HepG2 (cell line): ENCODE measurements around the gene ZNRF4. TPM values are rescaled to one million over a fixed set of nuclear protein-coding genes. Genes with fewer than 3 reads are reported as not detected.

ENCODE experiments used
- ATAC-seq: fragments of 200-7000 bp; cut with Tn5 transposase; 3 replicates; pipeline ENCODE4 v1.9.1; 2020; ENCODE audit warnings: mild to moderate bottlenecking, moderate library complexity
- BruUV-seq: library from RNA; stranded (reverse); fragments of 400-500 nt; replicated peaks from 2 replicates; lab custom pipeline; 2021; lab: Mats Ljungman, UMichigan
- CTCF ChIA-PET: fragments of 300-600 bp; formaldehyde crosslinking; extraction: SDS; loops from one replicate; lab custom pipeline; 2021; ENCODE audit warnings: low total read pairs, inconsistent platforms, low intra/inter-chr PET ratio; lab: Yijun Ruan, JAX
- POLR2A ChIA-PET: fragments of 350-600 bp; sonication (Branson Sonifier 250); formaldehyde crosslinking; loops from one replicate; lab custom pipeline; 2020; ENCODE audit warnings: antibody characterized with exemption, inconsistent platforms; lab: Yijun Ruan, JAX
- DNase-seq: peaks from one replicate; pipeline ENCODE4 v3.0.0-alpha.2; 2015; ENCODE audit warnings: low spot score
- FAIRE-seq: peaks from 3 replicates; lab custom pipeline; 2011; peaks lifted over from hg19 to GRCh38; lab: Jason Lieb, UNC
- H2AFZ ChIP-seq: one replicate; pipeline ENCODE4 v1.6.1; 2011; ENCODE audit warnings: low read length, inconsistent platforms
- H3K27ac ChIP-seq: fragments of 300-600 bp; 3 replicates; pipeline ENCODE4 v1.8.0; 2011; ENCODE audit warnings: mixed run types, mild to moderate bottlenecking, mixed read lengths, low read length, inconsistent platforms; ENCODE audit not compliant: insufficient read depth; ENCODE audit errors: extremely low read length
- H3K27me3 ChIP-seq, 2 experiments: fragments of 200-600 bp in 1 of 2; 2 replicates in 1 of 2; 3 replicates in 1 of 2; pipeline versions ENCODE4 v1.6.0 to v1.8.0; 2011; ENCODE audit warnings: low read length in 2 of 2, mild to moderate bottlenecking in 2 of 2, moderate library complexity in 2 of 2, inconsistent platforms in 1 of 2; ENCODE audit not compliant: insufficient read depth in 2 of 2, control insufficient read depth in 1 of 2
- H3K36me3 ChIP-seq, 2 experiments: fragments of 200-600 bp in 1 of 2; replicated peaks in 1 of 2; 2 replicates in 1 of 2; 3 replicates in 1 of 2; pipeline versions ENCODE4 v1.5.1 to v1.8.0; 2011; ENCODE audit warnings: low read length in 2 of 2, inconsistent platforms in 1 of 2; ENCODE audit not compliant: insufficient read depth in 2 of 2, control insufficient read depth in 1 of 2
- H3K4me1 ChIP-seq: 2 replicates; pipeline ENCODE4 v1.5.1; 2012; ENCODE audit warnings: low read length, inconsistent platforms; ENCODE audit not compliant: insufficient read depth
- H3K4me2 ChIP-seq: 2 replicates; pipeline ENCODE4 v1.6.0; 2011; ENCODE audit warnings: low read depth, low read length, inconsistent platforms
- H3K4me3 ChIP-seq, 3 experiments: fragments of 200-600 bp in 1 of 3; sonication (generic), shearing (Covaris generic) in 1 of 3; replicated peaks in 1 of 3; 2 replicates each; pipeline ENCODE4 v1.5.1; 2011 to 2016; ENCODE audit warnings: low read length in 3 of 3, inconsistent platforms in 2 of 3, low read depth in 2 of 3, mild to moderate bottlenecking in 2 of 3, control low read depth in 1 of 3, mixed read lengths in 1 of 3; ENCODE audit not compliant: insufficient read depth in 1 of 3
- H3K79me2 ChIP-seq: one replicate; pipeline ENCODE4 v1.6.1; 2011; ENCODE audit warnings: low read length, inconsistent platforms; ENCODE audit not compliant: insufficient read depth
- H3K9ac ChIP-seq: 2 replicates; pipeline ENCODE4 v1.6.0; 2011; ENCODE audit warnings: mild to moderate bottlenecking, low read depth, low read length, inconsistent platforms; ENCODE audit not compliant: insufficient read depth
- H3K9me3 ChIP-seq: 2 replicates; pipeline ENCODE4 v1.5.1; 2012; ENCODE audit warnings: mild to moderate bottlenecking, low read length
- H4K20me1 ChIP-seq: 2 replicates; pipeline ENCODE4 v1.6.0; 2011; ENCODE audit warnings: inconsistent platforms, mild to moderate bottlenecking, low read length, moderate library complexity; ENCODE audit not compliant: insufficient read depth
- ARNT ChIP-seq: fragments of 450-650 bp; IDR thresholded peaks from 2 replicates; pipeline ENCODE4 v1.6.1; 2017
- ASH2L ChIP-seq: fragments of 300-600, 200-600 bp; sonication (generic); IDR thresholded peaks from 2 replicates; pipeline ENCODE4 v1.7.0; 2017; ENCODE audit warnings: low read depth, mild to moderate bottlenecking, moderate library complexity, mixed read lengths, low read length; ENCODE audit not compliant: insufficient read length
- FOXC1 ChIP-seq: sonication (generic); formaldehyde crosslinking; IDR thresholded peaks from 2 replicates; pipeline ENCODE4 v1.8.0; 2022; ENCODE audit warnings: mild to moderate bottlenecking, missing genetic modification reagents, borderline replicate concordance
- MATR3 ChIP-seq: sonication (generic); formaldehyde crosslinking; IDR thresholded peaks from 2 replicates; pipeline ENCODE4 v1.4.0; 2020; ENCODE audit warnings: missing genetic modification reagents
- MED1 ChIP-seq: sonication (generic); formaldehyde crosslinking; IDR thresholded peaks from 2 replicates; pipeline ENCODE4 v1.4.0; 2020; ENCODE audit warnings: missing genetic modification reagents
- TBX2 ChIP-seq: sonication (generic); formaldehyde crosslinking; IDR thresholded peaks from 2 replicates; pipeline ENCODE4 v1.5.0; 2020; ENCODE audit warnings: missing genetic modification reagents, mild to moderate bottlenecking, borderline replicate concordance
- TCF12 ChIP-seq, 2 experiments: fragments of 450-650 bp in 1 of 2; sonication (generic) in 1 of 2; formaldehyde crosslinking in 1 of 2; IDR thresholded peaks; 2 replicates each; pipeline versions ENCODE4 v1.6.1 to v1.8.0; 2017 to 2022; ENCODE audit warnings: antibody characterized with exemption in 1 of 2, mild to moderate bottlenecking in 1 of 2, missing genetic modification reagents in 1 of 2, moderate library complexity in 1 of 2
- ZFP36L1 ChIP-seq: sonication (generic); formaldehyde crosslinking; IDR thresholded peaks from 2 replicates; pipeline ENCODE4 v1.8.0; 2022; ENCODE audit warnings: mild to moderate bottlenecking, missing genetic modification reagents, moderate library complexity
- ZNF253 ChIP-seq: sonication (generic); formaldehyde crosslinking; IDR thresholded peaks from 2 replicates; pipeline ENCODE4 v1.8.0; 2022; ENCODE audit warnings: mild to moderate bottlenecking, missing genetic modification reagents, borderline replicate concordance
- WGBS: methylation state at CpG from one replicate; pipeline ENCODE4 v1.1.6; 2017; ENCODE audit warnings: low lambda C conversion rate; 5-methylcytosine and 5-hydroxymethylcytosine counted together
- in situ Hi-C: cut with HindIII; loops from 2 replicates; pipeline ENCODE4 v1.10.0; 2017; ENCODE audit warnings: low pct_unique_long_range_greater_than_20kb; ENCODE audit not compliant: extremely low pct_ligation_motif_present
- intact Hi-C: fragments of 100-400 bp; cut with micrococcal nuclease; formaldehyde crosslinking; loops from one replicate; pipeline ENCODE4 v1.10.0; 2022; ENCODE audit not compliant: unreplicated experiment
- polyA plus RNA-seq, 8 experiments: library from polyadenylated mRNA; depleted of rRNA in 3 of 8; stranded (reverse) in 7 of 8; unstranded in 1 of 8; fragments of >200 nt; fragmentation: Illumina TruSeq in 4 of 8; extraction: Trizol in 4 of 8; gene quantifications; 2 replicates each; pipeline versions ENCODE4 v1.2.1 to v1.2.3, GENCODE V29; 2011 to 2016; ENCODE audit warnings: low read depth in 4 of 8, missing spikeins in 1 of 8, mixed read lengths in 1 of 8; ENCODE audit not compliant: insufficient read depth in 1 of 8
- total RNA-seq, 5 experiments: library from RNA; depleted of rRNA; stranded (reverse); fragments of >200 nt; fragmentation: Illumina TruSeq; extraction: Trizol; gene quantifications; 2 replicates each; pipeline ENCODE4 v1.2.3, GENCODE V29; 2016; ENCODE audit warnings: low read depth in 1 of 5
- TF ChIP-seq, protein P1 (sequence below): sonication (generic); formaldehyde crosslinking; IDR thresholded peaks from 2 replicates; pipeline ENCODE4 v1.4.0; 2020; ENCODE audit warnings: missing genetic modification reagents, borderline replicate concordance
- TF ChIP-seq, protein P2 (sequence below): sonication (generic); formaldehyde crosslinking; IDR thresholded peaks from 2 replicates; pipeline ENCODE4 v1.5.1; 2020; ENCODE audit warnings: missing genetic modification reagents, mild to moderate bottlenecking, borderline replicate concordance

ZNRF4 gene
- total and polyA plus RNA-seq, 2 of the 13 experiments (the other 11 are each of a cell fraction or from before 2014, with no cell fraction given) = not detected

DNA sequence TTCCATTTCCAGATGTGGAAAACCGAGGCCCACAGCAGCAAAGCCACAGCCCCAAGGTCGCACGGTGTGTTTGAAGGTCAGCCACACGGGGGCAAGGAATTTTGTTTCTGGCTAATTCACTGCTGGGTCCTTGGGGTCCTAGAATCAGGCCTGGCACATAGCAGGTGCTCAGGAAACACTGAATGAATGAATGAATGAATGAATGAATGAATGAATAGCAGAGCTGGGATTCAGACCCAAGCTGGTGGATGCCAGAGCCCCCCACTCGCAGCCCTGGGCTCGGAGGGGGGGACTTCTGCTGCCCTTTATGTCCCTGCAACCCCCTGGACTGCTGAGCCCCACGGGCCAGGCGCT, 37.0 kb downstream of the ZNRF4 start:
- ChIA-PET POLR2A (no interaction called here), CTCF (no interaction called here)
- intact Hi-C loops (no loop called here), in situ Hi-C loops (no loop called here)
- TF ChIP-seq ASH2L (no peak), ARNT (no peak), ZFP36L1 (CRISPR knock-in tag) (no peak), ZNF253 (no peak), MATR3 (CRISPR knock-in tag) (no peak), FOXC1 (no peak), MED1 (CRISPR knock-in tag) (no peak), TBX2 (CRISPR knock-in tag) (no peak), TCF12 (IDR thresholded peaks at IDR 0.05) (no peak), TCF12 (CRISPR knock-in tag; IDR thresholded peaks at IDR 0.05) (no peak)
- TF ChIP-seq, protein P1, sequence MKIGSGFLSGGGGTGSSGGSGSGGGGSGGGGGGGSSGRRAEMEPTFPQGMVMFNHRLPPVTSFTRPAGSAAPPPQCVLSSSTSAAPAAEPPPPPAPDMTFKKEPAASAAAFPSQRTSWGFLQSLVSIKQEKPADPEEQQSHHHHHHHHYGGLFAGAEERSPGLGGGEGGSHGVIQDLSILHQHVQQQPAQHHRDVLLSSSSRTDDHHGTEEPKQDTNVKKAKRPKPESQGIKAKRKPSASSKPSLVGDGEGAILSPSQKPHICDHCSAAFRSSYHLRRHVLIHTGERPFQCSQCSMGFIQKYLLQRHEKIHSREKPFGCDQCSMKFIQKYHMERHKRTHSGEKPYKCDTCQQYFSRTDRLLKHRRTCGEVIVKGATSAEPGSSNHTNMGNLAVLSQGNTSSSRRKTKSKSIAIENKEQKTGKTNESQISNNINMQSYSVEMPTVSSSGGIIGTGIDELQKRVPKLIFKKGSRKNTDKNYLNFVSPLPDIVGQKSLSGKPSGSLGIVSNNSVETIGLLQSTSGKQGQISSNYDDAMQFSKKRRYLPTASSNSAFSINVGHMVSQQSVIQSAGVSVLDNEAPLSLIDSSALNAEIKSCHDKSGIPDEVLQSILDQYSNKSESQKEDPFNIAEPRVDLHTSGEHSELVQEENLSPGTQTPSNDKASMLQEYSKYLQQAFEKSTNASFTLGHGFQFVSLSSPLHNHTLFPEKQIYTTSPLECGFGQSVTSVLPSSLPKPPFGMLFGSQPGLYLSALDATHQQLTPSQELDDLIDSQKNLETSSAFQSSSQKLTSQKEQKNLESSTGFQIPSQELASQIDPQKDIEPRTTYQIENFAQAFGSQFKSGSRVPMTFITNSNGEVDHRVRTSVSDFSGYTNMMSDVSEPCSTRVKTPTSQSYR (CRISPR knock-in tag) = no peak
- TF ChIP-seq, protein P2, sequence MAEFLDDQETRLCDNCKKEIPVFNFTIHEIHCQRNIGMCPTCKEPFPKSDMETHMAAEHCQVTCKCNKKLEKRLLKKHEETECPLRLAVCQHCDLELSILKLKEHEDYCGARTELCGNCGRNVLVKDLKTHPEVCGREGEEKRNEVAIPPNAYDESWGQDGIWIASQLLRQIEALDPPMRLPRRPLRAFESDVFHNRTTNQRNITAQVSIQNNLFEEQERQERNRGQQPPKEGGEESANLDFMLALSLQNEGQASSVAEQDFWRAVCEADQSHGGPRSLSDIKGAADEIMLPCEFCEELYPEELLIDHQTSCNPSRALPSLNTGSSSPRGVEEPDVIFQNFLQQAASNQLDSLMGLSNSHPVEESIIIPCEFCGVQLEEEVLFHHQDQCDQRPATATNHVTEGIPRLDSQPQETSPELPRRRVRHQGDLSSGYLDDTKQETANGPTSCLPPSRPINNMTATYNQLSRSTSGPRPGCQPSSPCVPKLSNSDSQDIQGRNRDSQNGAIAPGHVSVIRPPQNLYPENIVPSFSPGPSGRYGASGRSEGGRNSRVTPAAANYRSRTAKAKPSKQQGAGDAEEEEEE = no peak
- Histone ChIP-seq H3K4me2 (no peak overlapping the region), H2AFZ (no peak overlapping the region), H3K27me3 (peaks cover 0 to 4% of the 10 kb centered on the region in 2 experiments; a peak in 1 of 5 replicates), H4K20me1 (no peaks in the 10 kb centered on the region), H3K4me1 (peaks cover 1% of the 10 kb centered on the region; the same call in 1 of the 2 replicates), H3K9me3 (no peaks in the 10 kb centered on the region), H3K36me3 (no peaks in the 10 kb centered on the region), H3K27ac (no peak overlapping the region), H3K9ac (no peak overlapping the region), H3K4me3 (no peak overlapping the region), H3K79me2 (no peaks in the 10 kb centered on the region)
- no TSS peak for BruUV-seq
- FAIRE-seq (no peak), ATAC-seq (no peak), DNase-seq (no peak)
- 30% methylated on average over 6 of the region's 8 CpGs for WGBS
